ENCODE data around the gene LEMD2. TPM values are rescaled to one million over a fixed set of nuclear protein-coding genes. Genes with fewer than 3 reads are reported as not detected.
A peak's percentile ranks its signal among the peaks of the same experiment; 100 is the strongest.

LEMD2 gene
- total RNA-seq, 2 experiments from 2014 or later, result 51.4 to 54.8 TPM

DNA sequence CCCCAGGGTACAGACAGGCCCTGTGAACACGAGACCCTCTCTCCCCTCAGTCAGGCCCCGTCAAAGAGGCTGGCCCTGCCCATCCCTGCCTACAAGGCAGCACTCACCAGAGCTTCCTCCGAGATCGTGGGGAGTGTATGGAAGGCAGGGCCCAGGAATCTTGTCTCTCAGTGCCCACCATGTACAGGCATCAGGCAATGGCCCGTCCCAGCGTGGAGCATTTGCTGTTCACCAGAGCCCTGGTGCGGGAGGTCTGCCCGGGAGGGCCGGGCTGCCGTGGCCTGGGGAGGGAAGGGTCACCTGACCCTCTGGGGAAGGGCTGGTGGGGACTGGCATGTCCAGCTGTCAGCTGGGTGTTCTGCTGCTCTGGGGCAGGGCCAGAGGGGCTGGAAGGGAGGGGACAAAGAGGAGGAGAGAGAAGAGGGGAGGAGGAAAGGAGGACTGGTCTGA, 42.3 kb downstream of the LEMD2 start, which contains the start of gene IP6K3:
Gene IP6K3 (minus strand): TSS at position 255 of the 450 bp plus-strand sequence. CDS start 11,429 bp downstream, outside the sequence.
- no peak within 1 kb of the TSS for H3K4me3 Mint-ChIP-seq
- intact Hi-C loops (cut with micrococcal nuclease), result no loop called here

DNA sequence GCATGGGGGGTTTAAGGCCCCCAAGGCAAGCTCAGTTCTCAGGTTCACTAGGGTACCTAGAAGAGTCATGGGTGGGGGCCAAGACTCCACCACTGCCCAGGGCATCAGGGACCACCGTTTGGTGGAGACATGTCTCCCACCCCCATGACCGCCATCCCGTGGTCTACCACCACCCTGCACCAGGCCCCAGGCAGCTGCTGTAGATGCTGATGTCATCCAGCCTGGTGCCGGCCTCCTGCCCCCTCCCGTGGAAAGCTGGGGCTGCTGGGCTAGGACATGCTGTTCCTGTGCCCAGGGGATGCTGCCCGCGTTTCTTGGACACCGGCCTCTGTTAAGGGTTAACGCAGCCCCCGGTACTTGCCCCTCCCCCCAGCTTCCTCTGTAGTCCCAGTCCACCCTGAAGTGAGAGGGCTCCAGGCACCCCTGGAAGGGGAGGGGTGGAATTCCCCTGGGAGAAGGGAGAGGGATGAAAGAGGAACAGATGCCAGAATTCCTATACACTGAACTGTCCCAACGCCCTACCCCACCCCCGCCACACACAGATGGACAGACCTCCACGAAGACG, 42.8 kb downstream of the LEMD2 start:
- peaks cover 2% of the 10 kb centered on the region for H3K4me1 Mint-ChIP-seq (ENCODE audit: low read depth)
- ChIA-PET POLR2A (no interaction called here), CTCF (interaction anchor here (0.7 to 4.8 kb wide), 6 partner anchors 13 to 410 kb away, joined by 3 to 39 read pairs (median 5); no protein-coding TSS in a partner anchor)
- no peak overlapping the region for H3K27ac Mint-ChIP-seq
- no peak for DNase-seq
- H3K9me3 Mint-ChIP-seq, result no peaks in the 10 kb centered on the region
- H3K36me3 Mint-ChIP-seq, result no peaks in the 10 kb centered on the region
- H3K4me3 Mint-ChIP-seq, result no peak overlapping the region
- intact Hi-C loops (cut with micrococcal nuclease), result no loop called here
- H3K27me3 Mint-ChIP-seq, result peaks cover 7% of the 10 kb centered on the region

More for the DNA sequence above, 42.3 kb downstream of the LEMD2 start, which contains the start of gene IP6K3:
- Mint-ChIP-seq H3K27ac (no peak within 1 kb of the TSS), H3K36me3 (no peaks in the 10 kb centered on the region), H3K4me1 (ENCODE audit: low read depth) (peaks cover 2% of the 10 kb centered on the region), H3K27me3 (peaks cover 7% of the 10 kb centered on the region), H3K9me3 (no peaks in the 10 kb centered on the region)
- POLR2A ChIA-PET, result no interaction called here
- CTCF ChIA-PET, result interaction anchor here (1.3 to 4.8 kb wide), 3 partner anchors 35 to 409 kb away, joined by 4 to 39 read pairs (median 9); partner anchors contain the start of gene UQCC2
- DNase-seq, result no peak

DNA sequence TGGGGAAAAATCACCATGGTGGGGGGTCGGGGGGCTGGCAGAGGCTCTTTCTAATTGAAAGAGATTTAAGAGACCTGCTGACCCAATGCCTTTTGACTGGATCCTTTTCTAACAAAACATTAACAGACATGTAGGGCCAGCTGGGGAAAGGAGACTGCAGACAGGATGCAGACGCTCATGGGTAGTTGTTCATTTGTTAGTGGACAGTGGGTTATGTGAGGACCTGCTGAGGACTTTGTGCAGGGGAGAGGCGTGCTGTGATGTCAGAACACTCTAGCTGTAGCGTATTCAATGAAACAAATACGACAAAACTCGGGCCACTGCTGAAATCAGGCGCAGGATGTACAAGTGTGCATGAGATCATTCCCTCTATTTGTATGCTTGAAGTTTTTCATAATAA, 43.4 kb downstream of the LEMD2 start:
- intact Hi-C loops (cut with micrococcal nuclease), result no loop called here
- H3K27ac Mint-ChIP-seq, result no peak overlapping the region
- CTCF ChIA-PET, result interaction anchor here (0.7 to 4.8 kb wide), 6 partner anchors 14 to 410 kb away, joined by 3 to 39 read pairs (median 5); no protein-coding TSS in a partner anchor
- H3K36me3 Mint-ChIP-seq, result no peaks in the 10 kb centered on the region
- no peak for DNase-seq
- peaks cover 7% of the 10 kb centered on the region for H3K27me3 Mint-ChIP-seq
- peaks cover 2% of the 10 kb centered on the region for H3K4me1 Mint-ChIP-seq (ENCODE audit: low read depth)
- POLR2A ChIA-PET, result no interaction called here
- H3K4me3 Mint-ChIP-seq, result no peak overlapping the region
- H3K9me3 Mint-ChIP-seq, result no peaks in the 10 kb centered on the region

DNA sequence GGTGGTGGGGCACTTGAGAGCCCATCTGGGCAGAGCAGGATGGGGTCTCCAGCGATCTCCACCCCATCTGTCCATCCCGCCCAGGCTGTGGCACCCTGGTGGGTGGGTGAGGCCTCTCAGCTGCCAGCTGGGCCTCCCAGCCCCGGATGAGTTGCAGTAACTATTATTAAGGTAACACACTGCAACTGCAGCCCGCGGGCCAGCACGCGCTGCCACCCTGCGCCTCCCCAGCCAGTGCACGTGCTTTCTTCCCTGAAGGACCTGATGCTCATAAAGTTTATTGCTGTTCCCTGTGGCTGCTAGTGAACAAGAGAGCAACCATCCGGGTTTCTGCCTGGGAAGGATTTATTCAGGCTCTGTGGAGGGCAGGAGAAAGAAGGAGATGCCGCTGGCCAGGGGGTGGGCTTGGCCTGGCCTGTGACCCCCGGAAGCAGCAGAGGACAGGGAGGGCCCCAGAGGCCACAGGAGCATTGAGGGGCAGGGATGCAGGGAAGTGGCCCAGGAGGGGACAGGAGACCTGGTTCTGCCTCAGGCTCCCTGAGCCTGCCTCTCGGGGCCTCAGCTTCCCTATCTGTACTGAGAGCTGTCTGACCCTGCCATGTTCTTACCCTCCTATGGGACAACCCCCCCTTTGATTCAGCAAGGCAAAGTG, 43.9 kb downstream of the LEMD2 start:
- H3K4me1 Mint-ChIP-seq (ENCODE audit: low read depth), result peaks cover 2% of the 10 kb centered on the region
- H3K27me3 Mint-ChIP-seq, result peaks cover 7% of the 10 kb centered on the region
- H3K36me3 Mint-ChIP-seq, result no peaks in the 10 kb centered on the region
- CTCF ChIA-PET, result interaction anchor here (0.7 to 4.8 kb wide), 20 partner anchors 9 to 411 kb away, joined by 3 to 39 read pairs (median 6); partner anchors contain the start of gene UQCC2
- no peak overlapping the region for H3K4me3 Mint-ChIP-seq
- POLR2A ChIA-PET, result no interaction called here
- intact Hi-C loops (cut with micrococcal nuclease), result loop anchor here (1.0 kb wide), 2 partner anchors 160 to 282 kb away; no protein-coding TSS in a partner anchor
- no peaks in the 10 kb centered on the region for H3K9me3 Mint-ChIP-seq
- DNase-seq, result no peak
- no peak overlapping the region for H3K27ac Mint-ChIP-seq

DNA sequence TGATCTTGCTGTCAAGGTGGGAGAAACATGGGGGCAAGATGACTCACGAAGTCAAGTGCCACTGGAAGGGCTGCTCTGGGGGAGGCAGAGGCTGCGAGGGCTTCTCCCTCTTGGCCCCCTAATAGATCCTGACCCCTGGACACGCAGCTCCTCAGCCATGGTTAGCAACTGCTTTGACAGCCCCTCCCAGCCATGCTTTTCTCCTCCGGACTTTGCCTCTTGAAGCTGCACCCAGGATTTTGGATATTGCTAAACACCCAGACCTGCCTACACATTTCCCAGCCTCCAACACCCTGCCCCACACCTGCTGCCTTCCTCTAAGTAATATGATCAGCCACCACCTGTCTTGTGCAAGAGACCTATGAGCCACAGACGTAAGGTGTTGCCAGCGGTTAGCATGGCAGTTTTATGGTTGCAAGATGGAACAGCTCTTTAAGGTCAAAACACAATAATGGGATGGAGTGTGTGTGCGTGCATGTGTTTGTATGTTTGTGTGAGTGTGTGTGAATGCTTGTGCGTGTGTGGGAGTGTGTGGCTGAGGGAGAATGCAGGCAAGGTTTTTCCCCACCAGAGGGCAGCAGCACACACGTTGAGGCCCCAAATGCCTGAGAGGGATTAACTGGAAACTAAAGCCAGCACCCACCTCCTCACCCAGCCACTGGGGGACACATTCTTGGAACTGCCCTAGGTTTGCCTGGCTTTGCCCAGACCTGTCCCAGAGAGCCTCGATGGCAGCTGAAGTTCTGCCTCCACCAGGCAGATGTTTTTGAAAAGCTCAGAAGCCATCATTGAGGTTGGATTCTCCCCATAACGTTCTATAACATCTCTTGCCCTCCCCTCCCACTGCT, 44.7 kb downstream of the LEMD2 start:
- intact Hi-C loops (cut with micrococcal nuclease), result loop anchor here (1.0 kb wide), 2 partner anchors 159 to 283 kb away; no protein-coding TSS in a partner anchor
- peak; percentile 82 for DNase-seq
- CTCF ChIA-PET, result interaction anchor here (0.5 to 4.8 kb wide), 27 partner anchors 8 to 1068 kb away, joined by 3 to 39 read pairs (median 4); partner anchors contain the start of genes BAK1 and UQCC2
- Mint-ChIP-seq H3K9me3 (no peaks in the 10 kb centered on the region), H3K4me3 (no peak overlapping the region), H3K36me3 (no peaks in the 10 kb centered on the region), H3K27ac (no peak overlapping the region), H3K4me1 (ENCODE audit: low read depth) (peaks cover 2% of the 10 kb centered on the region), H3K27me3 (peaks cover 7% of the 10 kb centered on the region)
- POLR2A ChIA-PET, result no interaction called here

DNA sequence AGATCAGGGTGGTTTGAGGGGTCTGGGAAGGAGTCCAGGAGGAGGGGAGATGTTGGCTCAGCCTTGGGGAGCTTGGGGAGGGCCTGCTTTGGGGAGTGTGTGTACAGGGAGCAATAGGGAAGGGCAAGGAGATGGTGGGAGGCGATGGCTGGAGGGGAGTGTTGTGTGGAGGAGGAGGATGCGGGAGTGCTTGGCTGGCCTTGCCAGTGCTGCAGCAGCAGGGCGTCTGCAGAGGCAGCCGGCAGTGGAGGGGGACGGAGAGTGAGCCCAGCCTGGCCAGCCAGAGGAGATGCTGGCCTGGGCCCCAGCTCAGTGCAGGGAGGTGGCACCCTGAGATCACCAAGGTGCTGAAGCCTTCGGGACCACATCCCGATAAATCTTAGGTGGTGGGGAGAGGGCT, 46.1 kb downstream of the LEMD2 start:
- Mint-ChIP-seq H3K4me1 (ENCODE audit: low read depth) (peaks cover 2% of the 10 kb centered on the region), H3K27me3 (peaks cover 7% of the 10 kb centered on the region), H3K36me3 (no peaks in the 10 kb centered on the region), H3K9me3 (no peaks in the 10 kb centered on the region), H3K4me3 (no peak overlapping the region), H3K27ac (no peak overlapping the region)
- DNase-seq, result no peak
- ChIA-PET POLR2A (no interaction called here), CTCF (interaction anchor here (0.7 to 4.8 kb wide), 10 partner anchors 11 to 285 kb away, joined by 3 to 39 read pairs (median 5); partner anchors contain the start of genes BAK1 and UQCC2)
- intact Hi-C loops (cut with micrococcal nuclease), result no loop called here

DNA sequence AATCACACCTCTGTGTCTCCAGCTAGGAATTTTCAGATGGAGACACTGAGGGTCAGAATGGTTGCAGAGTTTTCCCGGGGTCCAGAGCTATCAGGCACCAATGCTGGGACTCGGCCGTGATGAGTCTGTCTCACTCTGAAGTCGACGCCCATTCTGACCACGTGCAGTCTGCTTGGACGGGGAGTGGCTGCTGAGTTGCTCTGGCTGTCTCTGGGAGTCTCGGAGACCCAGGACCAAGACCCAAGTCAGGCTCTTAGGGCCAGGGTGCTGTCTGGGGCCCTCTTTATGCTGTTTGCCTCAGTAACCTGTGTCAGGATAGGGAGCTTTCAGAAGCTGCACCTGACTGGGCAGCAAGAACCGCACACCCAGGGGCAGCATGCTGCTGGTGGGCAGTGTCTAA, 46.8 kb downstream of the LEMD2 start:
- no peak for DNase-seq
- intact Hi-C loops (cut with micrococcal nuclease), result no loop called here
- Mint-ChIP-seq H3K36me3 (no peaks in the 10 kb centered on the region), H3K27me3 (peaks cover 7% of the 10 kb centered on the region), H3K27ac (no peak overlapping the region), H3K9me3 (no peaks in the 10 kb centered on the region), H3K4me1 (ENCODE audit: low read depth) (peaks cover 2% of the 10 kb centered on the region), H3K4me3 (no peak overlapping the region)
- ChIA-PET CTCF (interaction anchor here (1.7 to 4.8 kb wide), 3 partner anchors 29 to 285 kb away, joined by 5 to 39 read pairs (median 19); partner anchors contain the start of gene UQCC2), POLR2A (no interaction called here)

DNA sequence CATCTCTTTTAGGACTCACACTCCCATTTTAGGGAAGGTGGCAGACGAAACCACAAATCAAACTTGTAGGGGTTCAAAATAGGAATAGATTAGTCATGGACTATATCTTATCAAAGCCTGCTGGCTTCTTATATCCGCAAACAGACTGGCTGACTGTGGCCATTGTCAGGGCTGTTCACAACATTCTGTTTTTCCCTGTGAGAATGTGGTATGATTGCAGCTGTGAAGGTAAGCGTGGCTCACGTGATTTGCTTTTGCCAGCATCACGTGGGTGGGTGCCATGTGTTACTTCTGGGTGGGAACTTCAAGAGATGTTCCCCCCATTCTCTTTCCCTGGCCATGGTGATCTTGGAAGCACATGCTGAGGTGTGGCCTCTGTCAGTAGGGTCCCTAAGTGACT, 48.1 kb downstream of the LEMD2 start:
- Mint-ChIP-seq H3K4me1 (ENCODE audit: low read depth) (peaks cover 2% of the 10 kb centered on the region), H3K27me3 (peaks cover 7% of the 10 kb centered on the region), H3K9me3 (no peaks in the 10 kb centered on the region), H3K27ac (no peak overlapping the region), H3K4me3 (no peak overlapping the region), H3K36me3 (no peaks in the 10 kb centered on the region)
- CTCF ChIA-PET, result no interaction called here
- intact Hi-C loops (cut with micrococcal nuclease), result no loop called here
- DNase-seq, result no peak
- POLR2A ChIA-PET, result no interaction called here

DNA sequence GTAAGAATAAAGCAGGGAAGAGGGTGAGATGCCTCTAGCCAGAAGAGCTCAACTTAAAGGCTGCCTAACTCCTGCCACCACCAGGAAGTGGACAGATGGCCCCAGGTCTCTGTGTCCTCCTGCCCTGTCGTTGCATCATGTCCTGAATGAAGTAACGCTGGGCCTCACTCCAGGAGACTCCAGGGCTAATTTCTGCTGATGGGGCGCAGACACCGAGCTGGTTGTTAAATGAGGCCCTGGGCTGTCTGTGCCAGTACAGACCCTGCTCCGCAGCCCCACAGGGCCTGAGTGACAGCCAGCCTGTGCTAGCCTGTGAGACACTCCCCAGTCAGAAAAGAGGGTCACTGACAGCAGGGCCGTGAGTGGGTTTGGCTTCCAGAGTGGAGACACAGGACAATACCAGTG, 48.7 kb downstream of the LEMD2 start:
- no peaks in the 10 kb centered on the region for H3K36me3 Mint-ChIP-seq
- CTCF ChIA-PET, result no interaction called here

DNA sequence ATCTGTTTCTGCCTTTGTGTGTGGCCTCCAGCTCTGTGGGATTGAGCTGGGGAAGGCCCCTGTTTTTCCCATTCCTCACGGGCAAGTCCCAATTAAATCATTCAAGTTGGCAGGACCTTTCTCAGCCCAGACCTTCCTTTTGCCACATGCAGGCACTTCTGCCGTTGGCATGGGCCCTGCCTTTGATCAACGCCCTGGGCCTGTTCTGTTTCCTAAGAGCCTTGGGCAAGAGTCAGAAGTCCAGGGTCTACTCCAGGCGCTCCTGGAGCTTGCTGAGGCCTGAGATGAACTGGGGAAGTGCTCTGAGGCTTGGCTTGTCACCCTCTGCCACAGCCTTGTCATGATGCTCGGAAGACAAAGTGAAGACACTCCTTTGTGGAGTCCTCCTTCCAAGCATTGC, 49.4 kb downstream of the LEMD2 start:
- Mint-ChIP-seq H3K27me3 (peaks cover 7% of the 10 kb centered on the region), H3K4me3 (no peak overlapping the region), H3K4me1 (ENCODE audit: low read depth) (peaks cover 2% of the 10 kb centered on the region), H3K27ac (no peak overlapping the region), H3K9me3 (no peaks in the 10 kb centered on the region), H3K36me3 (no peaks in the 10 kb centered on the region)
- intact Hi-C loops (cut with micrococcal nuclease), result no loop called here
- ChIA-PET CTCF (interaction anchor here (0.7 to 1.5 kb wide), 2 partner anchors 32 to 1501 kb away, joined by 3 to 5 read pairs; no protein-coding TSS in a partner anchor), POLR2A (no interaction called here)
- no peak for DNase-seq

More for the DNA sequence above, 48.7 kb downstream of the LEMD2 start:
- Mint-ChIP-seq H3K9me3 (no peaks in the 10 kb centered on the region), H3K4me3 (no peak overlapping the region), H3K27me3 (peaks cover 7% of the 10 kb centered on the region), H3K4me1 (ENCODE audit: low read depth) (peaks cover 2% of the 10 kb centered on the region), H3K27ac (no peak overlapping the region)
- POLR2A ChIA-PET, result no interaction called here
- intact Hi-C loops (cut with micrococcal nuclease), result no loop called here
- no peak for DNase-seq

DNA sequence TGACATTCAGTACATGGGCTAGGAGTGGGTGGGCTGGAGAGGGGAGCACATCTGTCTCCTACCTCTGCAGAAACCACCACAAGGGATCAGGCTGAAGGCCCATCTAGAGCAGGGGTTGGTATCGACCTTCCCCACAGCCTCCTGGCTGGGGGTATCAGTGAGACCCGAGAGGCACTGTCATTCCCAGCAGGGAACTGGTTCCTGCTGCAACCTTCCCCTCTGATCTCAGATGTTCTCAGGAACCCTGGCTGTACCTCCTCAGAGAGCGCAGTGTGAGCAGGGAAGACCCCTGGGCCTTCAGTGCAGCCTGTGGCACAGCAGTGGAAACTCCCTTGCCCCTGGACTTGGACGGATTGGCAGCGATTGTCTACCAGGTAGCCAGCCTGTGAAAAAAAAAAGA, 50.1 kb downstream of the LEMD2 start:
- DNase-seq, result no peak
- Mint-ChIP-seq H3K27me3 (peaks cover 4% of the 10 kb centered on the region), H3K36me3 (no peaks in the 10 kb centered on the region), H3K27ac (no peak overlapping the region), H3K4me1 (ENCODE audit: low read depth) (no peaks in the 10 kb centered on the region), H3K4me3 (no peak overlapping the region), H3K9me3 (no peaks in the 10 kb centered on the region)
- intact Hi-C loops (cut with micrococcal nuclease), result no loop called here
- POLR2A ChIA-PET, result no interaction called here
- CTCF ChIA-PET, result interaction anchor here (1.5 kb wide), 1 partner anchor 32 kb away, joined by 5 read pairs; no protein-coding TSS in a partner anchor

Measured in activated CD4-positive, alpha-beta memory T cell treated with anti-CD3 and anti-CD28 coated beads for 36 hours (primary cell).